ENCODE data around the gene IFIT3. TPM values are rescaled to one million over a fixed set of nuclear protein-coding genes. Genes with fewer than 3 reads are reported as not detected.
"Not testable (repeated sequence)": the region's sequence is repeated elsewhere in the genome, so short reads cannot be mapped to it uniquely, and the experiment has no call there.

Gene IFIT3
- total RNA-seq, 1 donor from 2014 or later, result 8.7 TPM

- ATAC-seq (peak; percentile 47), DNase-seq (ENCODE audit: low spot score) (no peak)
Measured at GRCh38 chr10:89302625-89303024, 25.2 kb upstream of the IFIT3 start.

DNA sequence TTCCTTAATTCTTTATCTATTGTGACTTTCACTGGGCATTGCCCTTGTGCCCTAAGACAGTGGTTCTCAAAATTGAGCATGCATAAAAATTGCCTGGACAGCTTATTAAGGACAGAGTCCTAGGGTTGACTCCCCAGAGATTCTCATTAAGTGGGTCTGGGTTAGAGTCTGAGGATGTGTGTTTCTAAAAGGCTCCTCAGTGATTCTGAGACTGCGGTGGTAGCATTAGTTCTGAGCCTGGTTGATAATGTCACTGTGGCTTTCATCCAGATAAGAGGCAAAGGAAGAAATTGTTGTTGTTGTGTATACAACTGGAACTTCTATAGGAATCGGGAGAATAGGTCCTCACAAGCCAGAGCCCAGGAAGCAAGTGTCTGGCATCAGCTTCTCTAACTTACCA, 24.6 kb upstream of the IFIT3 start:
- DNase-seq (ENCODE audit: low spot score) (no peak), ATAC-seq (no peak)

DNA sequence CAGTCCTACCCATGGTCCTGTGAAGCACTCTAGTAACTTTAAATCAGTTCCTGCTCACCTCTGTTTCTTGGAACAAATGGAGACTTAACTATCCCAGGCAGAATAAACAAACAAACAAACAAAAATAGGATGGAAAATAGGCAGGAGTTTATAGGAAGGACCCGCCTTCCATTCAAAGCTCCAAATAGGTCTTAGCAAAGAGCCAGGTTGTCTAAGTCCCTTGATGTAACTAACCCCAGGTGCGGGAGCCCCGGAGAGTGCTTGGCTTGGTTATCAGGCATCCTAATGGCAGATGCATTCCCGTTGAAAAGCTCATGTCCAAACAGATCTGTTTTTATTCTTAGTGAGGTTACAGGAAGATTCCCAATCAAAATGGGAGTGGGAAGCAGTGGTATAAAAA, 23.8 kb upstream of the IFIT3 start:
- DNase-seq (ENCODE audit: low spot score) (no peak), ATAC-seq (no peak)

GRCh38 chr10:89304446-89304845, 23.4 kb upstream of the IFIT3 start:
- ATAC-seq, result no peak
- DNase-seq (ENCODE audit: low spot score), result no peak

- ATAC-seq (no peak), DNase-seq (ENCODE audit: low spot score) (no peak)
Measured at GRCh38 chr10:89304925-89305324, 22.9 kb upstream of the IFIT3 start.

DNA sequence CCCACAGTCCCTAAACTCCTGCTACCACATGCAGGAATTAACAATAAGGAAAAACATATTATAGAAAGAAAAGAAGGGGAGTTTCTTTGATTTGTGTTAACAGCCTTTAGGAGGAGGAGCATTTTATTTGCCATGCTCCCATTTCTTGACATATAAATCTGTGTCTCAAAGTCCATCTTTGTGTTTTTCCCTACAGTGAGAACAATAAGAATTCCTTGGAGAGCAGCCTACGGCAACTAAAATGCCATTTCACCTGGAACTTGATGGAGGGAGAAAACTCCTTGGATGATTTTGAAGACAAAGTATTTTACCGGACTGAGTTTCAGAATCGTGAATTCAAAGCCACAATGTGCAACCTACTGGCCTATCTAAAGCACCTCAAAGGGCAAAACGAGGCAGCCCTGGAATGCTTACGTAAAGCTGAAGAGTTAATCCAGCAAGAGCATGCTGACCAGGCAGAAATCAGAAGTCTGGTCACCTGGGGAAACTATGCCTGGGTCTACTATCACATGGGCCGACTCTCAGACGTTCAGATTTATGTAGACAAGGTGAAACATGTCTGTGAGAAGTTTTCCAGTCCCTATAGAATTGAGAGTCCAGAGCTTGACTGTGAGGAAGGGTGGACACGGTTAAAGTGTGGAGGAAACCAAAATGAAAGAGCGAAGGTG, 21.9 kb upstream of the IFIT3 start:
- DNase-seq (ENCODE audit: low spot score), result no peak
- ATAC-seq, result no peak

DNA sequence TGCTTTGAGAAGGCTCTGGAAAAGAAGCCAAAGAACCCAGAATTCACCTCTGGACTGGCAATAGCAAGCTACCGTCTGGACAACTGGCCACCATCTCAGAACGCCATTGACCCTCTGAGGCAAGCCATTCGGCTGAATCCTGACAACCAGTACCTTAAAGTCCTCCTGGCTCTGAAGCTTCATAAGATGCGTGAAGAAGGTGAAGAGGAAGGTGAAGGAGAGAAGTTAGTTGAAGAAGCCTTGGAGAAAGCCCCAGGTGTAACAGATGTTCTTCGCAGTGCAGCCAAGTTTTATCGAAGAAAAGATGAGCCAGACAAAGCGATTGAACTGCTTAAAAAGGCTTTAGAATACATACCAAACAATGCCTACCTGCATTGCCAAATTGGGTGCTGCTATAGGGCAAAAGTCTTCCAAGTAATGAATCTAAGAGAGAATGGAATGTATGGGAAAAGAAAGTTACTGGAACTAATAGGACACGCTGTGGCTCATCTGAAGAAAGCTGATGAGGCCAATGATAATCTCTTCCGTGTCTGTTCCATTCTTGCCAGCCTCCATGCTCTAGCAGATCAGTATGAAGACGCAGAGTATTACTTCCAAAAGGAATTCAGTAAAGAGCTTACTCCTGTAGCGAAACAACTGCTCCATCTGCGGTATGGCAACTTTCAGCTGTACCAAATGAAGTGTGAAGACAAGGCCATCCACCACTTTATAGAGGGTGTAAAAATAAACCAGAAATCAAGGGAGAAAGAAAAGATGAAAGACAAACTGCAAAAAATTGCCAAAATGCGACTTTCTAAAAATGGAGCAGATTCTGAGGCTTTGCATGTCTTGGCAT, 21.1 kb upstream of the IFIT3 start:
- ATAC-seq, result no peak
- DNase-seq (ENCODE audit: low spot score), result no peak

DNA sequence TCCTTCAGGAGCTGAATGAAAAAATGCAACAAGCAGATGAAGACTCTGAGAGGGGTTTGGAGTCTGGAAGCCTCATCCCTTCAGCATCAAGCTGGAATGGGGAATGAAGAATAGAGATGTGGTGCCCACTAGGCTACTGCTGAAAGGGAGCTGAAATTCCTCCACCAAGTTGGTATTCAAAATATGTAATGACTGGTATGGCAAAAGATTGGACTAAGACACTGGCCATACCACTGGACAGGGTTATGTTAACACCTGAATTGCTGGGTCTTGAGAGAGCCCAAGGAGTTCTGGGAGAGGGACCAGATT, 20.6 kb upstream of the IFIT3 start:
- DNase-seq (ENCODE audit: low spot score) (no peak), ATAC-seq (no peak)

- DNase-seq (ENCODE audit: low spot score) (no peak), ATAC-seq (no peak)
Measured at GRCh38 chr10:89308266-89308665, 19.5 kb upstream of the IFIT3 start.

GRCh38 chr10:89308736-89309135, 19.1 kb upstream of the IFIT3 start:
- DNase-seq (ENCODE audit: low spot score) (no peak), ATAC-seq (no peak)

DNA sequence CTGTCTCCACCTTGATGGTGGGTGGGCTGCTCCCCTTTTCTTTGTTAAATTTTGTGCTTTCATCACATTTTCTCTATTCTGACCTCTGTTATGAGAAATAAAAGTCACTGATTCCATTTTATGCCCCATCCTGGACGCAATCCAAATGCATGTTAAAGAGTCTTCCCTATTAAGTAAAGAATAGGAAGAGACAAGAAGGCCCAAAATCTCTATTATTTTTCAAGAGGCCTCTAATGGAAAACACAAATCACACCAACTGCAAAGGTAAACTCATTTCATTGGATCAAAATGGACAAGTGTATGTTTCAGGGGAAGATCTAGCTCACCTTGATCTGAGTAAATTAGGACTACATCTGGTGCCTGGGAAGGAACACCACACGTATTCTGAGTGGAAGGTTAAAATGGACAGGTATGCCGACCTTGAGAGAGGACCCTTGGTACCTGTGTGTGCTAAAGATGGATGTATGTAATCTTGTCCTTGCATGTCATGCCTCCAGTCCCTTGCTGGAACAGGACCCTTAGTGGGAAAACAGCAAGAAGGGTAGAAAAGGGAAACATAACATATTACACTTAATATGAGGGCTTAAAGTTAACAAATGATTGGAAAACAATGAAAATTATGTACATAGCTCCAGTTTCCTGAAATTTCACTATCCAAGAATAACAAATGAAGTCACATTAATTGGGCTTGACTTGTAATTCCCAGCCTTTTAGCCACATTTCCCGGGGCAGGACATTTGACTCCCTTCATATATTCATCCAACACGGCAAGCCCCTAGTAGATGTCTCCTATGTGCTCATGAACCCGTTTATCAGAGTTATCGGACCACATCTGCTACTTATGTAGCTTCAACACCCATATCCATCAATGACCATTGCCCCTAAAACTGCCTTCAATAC, 18.4 kb upstream of the IFIT3 start:
- DNase-seq (ENCODE audit: low spot score) (no peak), ATAC-seq (no peak)

DNA sequence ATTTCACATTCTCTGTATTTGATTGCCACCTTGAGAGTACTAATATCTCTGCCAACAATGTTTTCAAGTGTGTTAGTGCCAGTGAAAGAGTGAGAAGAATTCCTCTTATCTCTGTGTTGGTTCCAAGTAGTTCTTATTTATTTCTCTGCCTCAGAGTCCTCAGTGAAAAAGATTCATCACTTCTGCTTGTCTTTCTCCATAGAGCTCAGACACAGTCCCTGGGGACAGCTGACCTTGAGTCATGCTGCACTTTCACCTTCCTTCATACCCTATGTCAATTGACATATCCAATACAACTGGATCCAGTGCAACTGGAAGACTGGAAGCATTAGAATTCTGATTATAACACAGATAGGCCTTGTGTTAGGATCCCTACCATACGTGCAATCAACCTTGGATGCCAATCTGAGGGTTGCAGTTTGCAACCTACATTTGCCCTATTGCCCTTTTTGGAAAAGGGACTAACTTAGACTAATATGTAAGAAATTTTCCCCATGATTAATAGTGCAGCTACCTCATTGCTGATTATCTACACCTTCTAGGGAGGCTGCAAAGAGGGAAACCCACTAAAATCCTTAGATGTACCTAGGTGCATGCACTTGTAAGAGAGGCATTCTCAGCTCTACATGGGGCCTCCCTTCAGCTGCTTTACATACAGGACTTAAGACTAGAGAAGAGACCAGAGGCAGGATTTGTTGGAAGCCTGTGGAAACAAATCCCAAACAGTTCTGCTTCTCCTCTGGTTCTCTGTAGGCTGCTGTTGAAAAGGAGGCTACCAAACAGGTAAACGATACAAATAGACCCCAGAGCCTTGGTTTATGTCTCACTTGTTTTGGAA, 17.5 kb upstream of the IFIT3 start:
- ATAC-seq (peak; percentile 32), DNase-seq (ENCODE audit: low spot score) (no peak)

- DNase-seq (ENCODE audit: low spot score) (no peak), ATAC-seq (no peak)
Measured at GRCh38 chr10:89312973-89313372, 14.8 kb upstream of the IFIT3 start.

- DNase-seq (ENCODE audit: low spot score) (no peak), ATAC-seq (no peak)
Measured at GRCh38 chr10:89314676-89315075, 13.1 kb upstream of the IFIT3 start.

DNA sequence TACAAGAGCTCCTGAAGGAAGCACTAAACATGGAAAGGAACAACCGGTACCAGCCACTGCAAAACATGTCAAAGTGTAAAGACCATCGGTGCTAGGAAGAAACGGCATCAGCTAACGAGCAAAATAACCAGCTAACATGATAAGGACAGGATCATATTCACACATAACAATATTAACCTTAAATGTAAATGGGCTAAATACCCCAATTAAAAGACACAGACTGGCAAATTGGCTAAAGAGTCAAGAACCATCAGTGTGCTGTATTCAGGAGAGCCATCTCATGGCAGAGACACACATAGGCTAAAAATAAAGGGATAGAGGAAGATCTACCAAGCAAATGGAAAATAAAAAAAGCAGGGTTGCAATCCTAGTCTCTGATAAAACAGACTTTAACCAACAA, 9.8 kb upstream of the IFIT3 start:
- not testable (repeated sequence) for ATAC-seq; DNase-seq (ENCODE audit: low spot score)

DNA sequence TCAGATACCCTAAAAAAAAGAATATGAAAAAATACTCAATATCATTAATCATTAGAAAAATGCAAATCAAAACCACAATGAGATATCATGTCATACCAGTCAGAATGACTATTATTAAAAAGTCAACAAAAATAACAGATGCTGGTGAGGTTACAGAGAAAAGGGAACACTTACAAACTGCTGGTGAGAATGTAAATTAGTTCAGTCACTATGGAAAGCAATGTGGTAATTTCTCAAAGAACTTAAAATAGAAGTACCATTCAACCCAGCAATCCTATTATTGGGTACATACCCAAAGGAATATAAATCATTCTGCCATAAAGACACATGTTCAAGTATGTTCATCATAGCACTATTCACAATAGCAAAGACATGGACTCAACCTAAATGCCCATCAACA, 2.7 kb upstream of the IFIT3 start:
- not testable (repeated sequence) for DNase-seq (ENCODE audit: low spot score); ATAC-seq

DNA sequence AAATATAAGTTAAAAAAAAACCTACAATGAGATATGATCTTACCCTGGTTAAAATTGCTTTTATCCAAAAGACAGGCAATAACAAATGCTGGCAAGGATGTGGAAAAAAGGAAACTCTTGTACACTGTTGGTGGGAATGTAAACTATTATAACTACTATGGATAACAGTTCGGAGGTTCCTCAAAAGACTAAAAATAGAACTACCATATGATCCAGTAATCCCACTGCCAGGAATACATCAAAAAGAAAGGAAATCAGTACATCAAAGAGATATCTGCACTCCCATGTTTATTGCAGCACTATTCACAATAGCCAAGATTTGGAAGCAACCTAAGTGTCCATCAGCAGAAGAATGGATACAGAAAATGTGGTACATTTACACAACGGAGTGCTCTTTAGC, 1.9 kb upstream of the IFIT3 start:
- ATAC-seq; DNase-seq (ENCODE audit: low spot score): not testable (repeated sequence)

DNA sequence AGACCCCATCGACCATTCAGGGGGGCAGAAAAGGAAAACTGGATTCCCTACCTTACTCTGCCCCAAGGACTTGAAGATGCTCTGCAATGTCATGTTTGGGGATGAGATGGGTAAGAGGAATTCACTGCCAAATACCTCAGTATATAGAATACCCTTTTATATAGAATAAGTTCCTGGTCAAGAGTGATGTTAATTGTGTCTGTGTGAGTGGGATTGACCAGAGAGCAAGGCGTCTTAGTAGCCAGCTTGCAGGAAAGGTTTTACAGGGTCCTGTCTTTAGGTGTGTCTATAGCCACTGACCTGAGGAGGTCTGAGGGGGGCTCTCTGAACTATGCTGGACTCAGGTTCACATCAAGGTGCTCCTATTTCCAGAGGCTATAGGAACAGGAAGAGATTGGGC, 1.4 kb downstream of the IFIT3 start:
- ATAC-seq (no peak), DNase-seq (ENCODE audit: low spot score) (no peak)

- not testable (repeated sequence) for DNase-seq (ENCODE audit: low spot score); ATAC-seq
Measured at GRCh38 chr10:89330014-89330413, 2.2 kb downstream of the IFIT3 start.

DNA sequence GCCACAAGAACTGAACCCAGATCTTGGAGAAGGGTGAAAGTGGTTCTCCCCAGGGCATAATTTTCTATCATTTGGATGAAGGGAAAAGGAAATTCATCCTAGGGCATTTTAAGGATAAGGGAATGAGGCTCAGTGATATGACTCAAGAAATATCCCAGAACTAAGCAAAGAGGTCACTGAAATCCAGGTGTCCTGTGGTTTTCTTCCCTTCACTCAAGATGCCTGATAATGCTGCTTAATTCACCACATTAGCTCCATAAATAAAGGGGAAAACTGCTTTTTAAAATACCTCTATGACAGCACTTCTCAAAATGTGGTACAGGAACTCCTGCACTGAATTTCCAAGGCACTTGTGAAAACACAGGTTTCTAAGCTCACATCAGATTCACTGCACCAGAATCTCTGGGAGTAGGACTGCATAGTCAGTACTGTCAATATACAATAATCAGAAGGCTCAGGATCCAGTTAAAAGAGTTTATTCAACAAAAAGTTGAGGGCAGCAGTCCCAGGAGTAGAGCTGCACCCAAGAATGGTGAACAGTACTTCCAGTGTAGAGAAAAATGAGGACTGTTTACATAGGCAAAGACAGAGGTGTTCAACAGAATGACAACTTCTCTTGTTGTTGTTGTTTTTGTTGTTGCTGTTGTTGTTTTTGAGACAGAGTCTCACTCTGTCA, 2.9 kb downstream of the IFIT3 start:
- DNase-seq (ENCODE audit: low spot score) (no peak), ATAC-seq (no peak)
